HUES6 (cell line): ENCODE results near the gene SRSF11.

Source experiments
- H3K27ac ChIP-seq: 2 replicates; pipeline ENCODE4 v1.7.0; 2013; ENCODE audit warnings: low read depth, mild to moderate bottlenecking, low read length, inconsistent platforms
- H3K27me3 ChIP-seq: 2 replicates; pipeline ENCODE4 v1.6.1; 2013; ENCODE audit warnings: low read length; ENCODE audit not compliant: control insufficient read depth, insufficient read depth
- H3K36me3 ChIP-seq: 2 replicates; pipeline ENCODE4 v1.6.1; 2013; ENCODE audit warnings: low read length; ENCODE audit not compliant: control insufficient read depth, insufficient read depth
- H3K4me1 ChIP-seq: 2 replicates; pipeline ENCODE4 v1.6.1; 2013; ENCODE audit warnings: low read length; ENCODE audit not compliant: control insufficient read depth, insufficient read depth
- H3K4me3 ChIP-seq: 2 replicates; pipeline ENCODE4 v1.5.1; 2013; ENCODE audit warnings: low read depth, low read length
- H3K9ac ChIP-seq: one replicate; pipeline ENCODE4 v1.6.1; 2013; ENCODE audit warnings: mild to moderate bottlenecking, low read length
- H3K9me3 ChIP-seq: 2 replicates; pipeline ENCODE4 v1.6.1; 2013; ENCODE audit warnings: low read depth, low read length; ENCODE audit not compliant: control insufficient read depth, insufficient read depth

The SRSF11 gene

GRCh38 chr1:70256664-70257063, 35.5 kb downstream of the SRSF11 start:
- Histone ChIP-seq H3K36me3 (peaks cover 11% of the 10 kb centered on the region), H3K27me3 (no peaks in the 10 kb centered on the region), H3K9me3 (no peaks in the 10 kb centered on the region), H3K4me3 (no peak overlapping the region), H3K9ac (no peak overlapping the region), H3K27ac (no peak overlapping the region), H3K4me1 (no peaks in the 10 kb centered on the region)

GRCh38 chr1:70264839-70265238, 43.7 kb downstream of the SRSF11 start:
- Histone ChIP-seq H3K36me3 (peaks cover 36% of the 10 kb centered on the region), H3K4me1 (no peaks in the 10 kb centered on the region), H3K27me3 (no peaks in the 10 kb centered on the region), H3K9ac (no peak overlapping the region), H3K9me3 (no peaks in the 10 kb centered on the region), H3K27ac (no peak overlapping the region), H3K4me3 (no peak overlapping the region)

- no peak overlapping the region for H3K9ac ChIP-seq
- H3K9me3 ChIP-seq: no peaks in the 10 kb centered on the region
- H3K4me1 ChIP-seq: no peaks in the 10 kb centered on the region
- H3K36me3 ChIP-seq: peaks cover 40% of the 10 kb centered on the region
- H3K27ac ChIP-seq: no peak overlapping the region
- H3K27me3 ChIP-seq: no peaks in the 10 kb centered on the region
- no peak overlapping the region for H3K4me3 ChIP-seq
Measured at GRCh38 chr1:70265946-70266345, 44.8 kb downstream of the SRSF11 start.

- Histone ChIP-seq H3K4me1 (no peaks in the 10 kb centered on the region), H3K27ac (no peak overlapping the region), H3K27me3 (no peaks in the 10 kb centered on the region), H3K9me3 (no peaks in the 10 kb centered on the region), H3K9ac (no peak overlapping the region), H3K36me3 (peaks cover 32% of the 10 kb centered on the region), H3K4me3 (no peak overlapping the region)
Measured at GRCh38 chr1:70277875-70278274, 56.7 kb downstream of the SRSF11 start.

GRCh38 chr1:70278710-70279109, 57.5 kb downstream of the SRSF11 start:
- Histone ChIP-seq H3K36me3 (peaks cover 24% of the 10 kb centered on the region), H3K27ac (no peak overlapping the region), H3K9ac (no peak overlapping the region), H3K27me3 (no peaks in the 10 kb centered on the region), H3K4me1 (no peaks in the 10 kb centered on the region), H3K4me3 (no peak overlapping the region), H3K9me3 (no peaks in the 10 kb centered on the region)

- Histone ChIP-seq H3K27ac (0 out of 2 replicates have a peak overlapping the region, but pooled peaks have one; percentile 19), H3K4me1 (no peaks in the 10 kb centered on the region), H3K9me3 (no peaks in the 10 kb centered on the region), H3K36me3 (peaks cover 9% of the 10 kb centered on the region), H3K4me3 (no peak overlapping the region), H3K27me3 (no peaks in the 10 kb centered on the region), H3K9ac (no peak overlapping the region)
Measured at GRCh38 chr1:70284366-70284765, 63.2 kb downstream of the SRSF11 start.

GRCh38 chr1:70286453-70286852, 65.3 kb downstream of the SRSF11 start:
- no peaks in the 10 kb centered on the region for H3K4me1 ChIP-seq
- H3K36me3 ChIP-seq: peaks cover 24% of the 10 kb centered on the region
- no peaks in the 10 kb centered on the region for H3K27me3 ChIP-seq
- no peak overlapping the region for H3K27ac ChIP-seq
- H3K9ac ChIP-seq: no peak overlapping the region
- no peak overlapping the region for H3K4me3 ChIP-seq
- H3K9me3 ChIP-seq: no peaks in the 10 kb centered on the region

GRCh38 chr1:70288166-70288565, 67.0 kb downstream of the SRSF11 start:
- Histone ChIP-seq H3K36me3 (peaks cover 37% of the 10 kb centered on the region), H3K9me3 (no peaks in the 10 kb centered on the region), H3K4me1 (no peaks in the 10 kb centered on the region)

GRCh38 chr1:70290218-70290617, 69.0 kb downstream of the SRSF11 start:
- no peaks in the 10 kb centered on the region for H3K9me3 ChIP-seq
- no peaks in the 10 kb centered on the region for H3K27me3 ChIP-seq
- H3K27ac ChIP-seq: no peak overlapping the region
- no peaks in the 10 kb centered on the region for H3K4me1 ChIP-seq
- H3K36me3 ChIP-seq: peaks cover 52% of the 10 kb centered on the region
- no peak overlapping the region for H3K4me3 ChIP-seq
- no peak overlapping the region for H3K9ac ChIP-seq

More at GRCh38 chr1:70288166-70288565, 67.0 kb downstream of the SRSF11 start:
- no peak overlapping the region for H3K4me3 ChIP-seq
- no peak overlapping the region for H3K27ac ChIP-seq
- H3K27me3 ChIP-seq: no peaks in the 10 kb centered on the region
- H3K9ac ChIP-seq: no peak overlapping the region

GRCh38 chr1:70293186-70293843, 72.1 kb downstream of the SRSF11 start:
- Histone ChIP-seq H3K27me3 (no peaks in the 10 kb centered on the region), H3K27ac (no peak overlapping the region), H3K4me3 (no peak overlapping the region), H3K4me1 (no peaks in the 10 kb centered on the region), H3K9me3 (no peaks in the 10 kb centered on the region), H3K9ac (no peak overlapping the region), H3K36me3 (peaks cover 69% of the 10 kb centered on the region)

- Histone ChIP-seq H3K27ac (no peak overlapping the region), H3K4me1 (no peaks in the 10 kb centered on the region), H3K4me3 (no peak overlapping the region), H3K9ac (no peak overlapping the region), H3K27me3 (no peaks in the 10 kb centered on the region), H3K36me3 (peaks cover 78% of the 10 kb centered on the region), H3K9me3 (no peaks in the 10 kb centered on the region)
Measured at GRCh38 chr1:70295749-70296148, 74.6 kb downstream of the SRSF11 start.
